Spleen (tissue), 11 donors: ENCODE data around the gene LMCD1. TPM values are rescaled to one million over a fixed set of nuclear protein-coding genes. Genes with fewer than 3 reads are reported as not detected.

Source experiments
- DNase-seq: peaks from one replicate; pipeline ENCODE4 v3.0.0-alpha.2; 2020
- H3K27ac ChIP-seq, 8 donors: fragments of 200-600 bp; sonication (generic) in 7 of 8; 1 replicate in 4 of 8; 2 replicates in 4 of 8; pipeline versions ENCODE4 v1.5.0 to v1.8.0; 2016 to 2021; ENCODE audit warnings: inconsistent platforms in 4 of 8, mild to moderate bottlenecking in 4 of 8, moderate library complexity in 1 of 8
- H3K27me3 ChIP-seq, 7 donors: fragments of 200-600 bp; sonication (generic) in 6 of 7; replicated peaks in 1 of 7; 1 replicate in 4 of 7; 2 replicates in 3 of 7; pipeline versions ENCODE4 v1.5.0 to v1.8.0; 2016 to 2021; ENCODE audit warnings: inconsistent platforms in 3 of 7, mild to moderate bottlenecking in 1 of 7
- H3K36me3 ChIP-seq, 6 donors: fragments of 200-600 bp; sonication (generic) in 5 of 6; 1 replicate in 4 of 6; 2 replicates in 2 of 6; pipeline versions ENCODE4 v1.5.0 to v1.8.0; 2016 to 2021; ENCODE audit warnings: inconsistent platforms in 2 of 6
- H3K4me1 ChIP-seq, 6 donors: fragments of 200-600 bp; sonication (generic) in 5 of 6; 1 replicate in 3 of 6; 2 replicates in 3 of 6; pipeline versions ENCODE4 v1.5.0 to v1.8.0; 2016 to 2021; ENCODE audit warnings: inconsistent platforms in 3 of 6
- H3K4me3 ChIP-seq, 8 donors: fragments of 200-600 bp; sonication (generic) in 7 of 8; 1 replicate in 4 of 8; 2 replicates in 4 of 8; pipeline versions ENCODE4 v1.5.0 to v1.8.0; 2016 to 2021; ENCODE audit warnings: inconsistent platforms in 4 of 8, mild to moderate bottlenecking in 4 of 8, moderate library complexity in 2 of 8
- H3K9me3 ChIP-seq, 8 donors: fragments of 200-600 bp; sonication (generic) in 7 of 8; 1 replicate in 4 of 8; 2 replicates in 4 of 8; pipeline versions ENCODE4 v1.5.0 to v1.8.0; 2016 to 2021; ENCODE audit warnings: inconsistent platforms in 4 of 8
- POLR2A ChIP-seq, 3 donors: fragments of 450-650 bp; IDR thresholded peaks; one replicate each; pipeline ENCODE4 v1.5.1; 2017; ENCODE audit warnings: antibody characterized with exemption in 3 of 3, mild to moderate bottlenecking in 1 of 3
- POLR2AphosphoS5 ChIP-seq, 3 donors: sonication (generic); formaldehyde crosslinking; IDR thresholded peaks; one replicate each; pipeline ENCODE4 v1.5.1; 2017; ENCODE audit warnings: antibody characterized with exemption in 3 of 3
- WGBS, 5 donors: extraction: QIAGEN DNeasy Blood & Tissue Kit in 3 of 5; methylation state at CpG; one replicate each; pipeline versions ENCODE4 v1.1.5 to v1.1.7; 2013 to 2018; 5-methylcytosine and 5-hydroxymethylcytosine counted together
- intact Hi-C: fragments of 100-400 bp; cut with DNase I; formaldehyde crosslinking; loops from one replicate; pipeline ENCODE4 v1.15.0; 2023; ENCODE audit warnings: low total_unique reads
- polyA plus RNA-seq, 3 donors: library from polyadenylated mRNA; stranded (reverse); fragments of 200-250 nt; gene quantifications; one replicate each; pipeline ENCODE4 v1.2.1, GENCODE V29; 2013
- total RNA-seq, 7 donors: library from RNA; depleted of rRNA in 3 of 7; stranded (reverse); fragments of >200 nt in 3 of 7; fragmentation: NEBNext Ultra II Directional in 4 of 7; extraction: Animal tissue kit (Norgen Biotek cat#: 25700) in 4 of 7; gene quantifications; one replicate each; pipeline versions ENCODE4 v1.1.0 to v1.2.1, GENCODE V29; 2016 to 2021
- TF ChIP-seq, protein P1 (sequence below), 11 experiments: fragments of 200-600 bp in 7 of 11; fragments of 450-650 bp in 4 of 11; sonication (generic) in 4 of 11; IDR thresholded peaks in 8 of 11; conservative IDR thresholded peaks in 3 of 11; 1 replicate in 7 of 11; 2 replicates in 4 of 11; pipeline versions ENCODE4 v1.4.0 to v1.8.0; 2016 to 2021; ENCODE audit warnings: antibody characterized with exemption in 11 of 11, inconsistent platforms in 4 of 11, mild to moderate bottlenecking in 1 of 11
- donor health status: healthy with polysubstance abuse.
- donor health status: DM: no; HTN: no; CAD: no; lungs with moderate emphysema.
- donor health status: DM: no; HTN: no; CAD: no.
- donor health status: Bipolar disorder and iron deficiency.
- donor health status: healthy.
- donor health status: DM: no; HTN: no; CAD: no.
- donor health status: DM: yes; HTN: yes; CAD: no.

LMCD1 gene
- total and polyA plus RNA-seq, 10 donors = 24.5 to 203 (median 78.7) TPM

DNA sequence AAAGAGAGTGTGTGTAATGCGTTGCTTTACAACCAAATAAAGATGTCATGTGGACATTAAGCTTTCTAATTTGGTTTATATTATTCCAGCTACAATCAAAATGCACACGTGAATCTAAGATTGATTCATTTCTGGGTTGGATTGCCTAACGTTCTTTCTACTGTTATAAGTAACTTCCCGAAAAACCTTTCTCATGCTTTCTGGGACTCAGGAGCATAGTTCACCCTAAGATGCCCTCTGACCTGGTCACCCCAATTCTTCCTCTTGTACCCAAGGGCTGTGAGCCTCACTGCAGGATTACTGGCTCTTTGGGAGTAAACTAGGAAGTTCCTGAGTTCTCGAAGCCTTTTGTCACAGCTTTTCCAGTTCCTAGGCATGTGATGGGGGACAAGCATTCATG, 12.7 kb upstream of the LMCD1 start:
- no peak overlapping the region for H3K4me3 ChIP-seq
- H3K4me1 ChIP-seq = peaks cover 0 to 9% (median 0%) of the 10 kb centered on the region in 6 donors
- TF ChIP-seq POLR2AphosphoS5 (IDR thresholded peaks at IDR 0.05) = no peak
- TF ChIP-seq POLR2A (IDR thresholded peaks at IDR 0.05) = no peak
- TF ChIP-seq, protein P1, sequence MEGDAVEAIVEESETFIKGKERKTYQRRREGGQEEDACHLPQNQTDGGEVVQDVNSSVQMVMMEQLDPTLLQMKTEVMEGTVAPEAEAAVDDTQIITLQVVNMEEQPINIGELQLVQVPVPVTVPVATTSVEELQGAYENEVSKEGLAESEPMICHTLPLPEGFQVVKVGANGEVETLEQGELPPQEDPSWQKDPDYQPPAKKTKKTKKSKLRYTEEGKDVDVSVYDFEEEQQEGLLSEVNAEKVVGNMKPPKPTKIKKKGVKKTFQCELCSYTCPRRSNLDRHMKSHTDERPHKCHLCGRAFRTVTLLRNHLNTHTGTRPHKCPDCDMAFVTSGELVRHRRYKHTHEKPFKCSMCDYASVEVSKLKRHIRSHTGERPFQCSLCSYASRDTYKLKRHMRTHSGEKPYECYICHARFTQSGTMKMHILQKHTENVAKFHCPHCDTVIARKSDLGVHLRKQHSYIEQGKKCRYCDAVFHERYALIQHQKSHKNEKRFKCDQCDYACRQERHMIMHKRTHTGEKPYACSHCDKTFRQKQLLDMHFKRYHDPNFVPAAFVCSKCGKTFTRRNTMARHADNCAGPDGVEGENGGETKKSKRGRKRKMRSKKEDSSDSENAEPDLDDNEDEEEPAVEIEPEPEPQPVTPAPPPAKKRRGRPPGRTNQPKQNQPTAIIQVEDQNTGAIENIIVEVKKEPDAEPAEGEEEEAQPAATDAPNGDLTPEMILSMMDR (IDR thresholded peaks at IDR 0.05 in 8 of 11, conservative IDR thresholded peaks at IDR 0.05 in 3 of 11) = no peak
- H3K27me3 ChIP-seq = no peaks in the 10 kb centered on the region
- no peaks in the 10 kb centered on the region for H3K9me3 ChIP-seq
- intact Hi-C loops = no loop called here
- WGBS, 5 donors = 52 to 69% (median 66%) methylated on average over 5 of the region's 5 CpGs
- no peaks in the 10 kb centered on the region for H3K36me3 ChIP-seq
- no peak for DNase-seq
- no peak overlapping the region for H3K27ac ChIP-seq

GRCh38 chr3:8489278-8489792, 12.3 kb upstream of the LMCD1 start:
- no peak overlapping the region for H3K27ac ChIP-seq
- 69 to 86% (median 79%) methylated on average over 2 of the region's 2 CpGs for WGBS, 5 donors
- intact Hi-C loops = no loop called here

DNA sequence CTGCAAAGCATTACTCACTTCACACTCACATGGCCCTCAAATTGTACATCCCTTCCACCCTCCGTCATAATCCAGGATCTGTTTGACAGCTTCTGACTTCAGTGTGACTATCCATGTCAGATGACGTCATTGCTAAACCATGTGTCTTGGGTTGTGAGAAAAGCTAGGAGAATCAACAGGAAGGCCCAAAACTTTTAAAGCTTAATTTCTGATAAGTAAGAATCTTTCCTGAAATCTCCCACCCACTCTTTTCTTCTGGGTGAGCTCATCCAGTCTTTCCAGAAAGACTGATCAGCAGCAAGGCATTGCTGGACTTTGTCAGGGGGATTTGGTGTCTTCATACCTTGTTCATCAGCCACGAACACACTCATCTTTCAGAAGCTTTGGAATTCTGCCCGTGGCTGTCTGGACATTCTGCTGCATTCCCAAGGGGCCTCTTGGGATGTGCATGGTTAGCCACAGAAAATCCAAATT, 11.5 kb upstream of the LMCD1 start:
- no peaks in the 10 kb centered on the region for H3K9me3 ChIP-seq
- DNase-seq = no peak
- H3K4me1 ChIP-seq = peaks cover 0 to 9% (median 0%) of the 10 kb centered on the region in 6 donors
- H3K27ac ChIP-seq = no peak overlapping the region
- no peak overlapping the region for H3K4me3 ChIP-seq
- no peaks in the 10 kb centered on the region for H3K36me3 ChIP-seq
- TF ChIP-seq POLR2AphosphoS5 (IDR thresholded peaks at IDR 0.05) = no peak
- TF ChIP-seq POLR2A (IDR thresholded peaks at IDR 0.05) = no peak
- TF ChIP-seq, protein P1 (IDR thresholded peaks at IDR 0.05 in 8 of 11, conservative IDR thresholded peaks at IDR 0.05 in 3 of 11) = no peak
- no peaks in the 10 kb centered on the region for H3K27me3 ChIP-seq
- WGBS, 5 donors = 80 to 91% (median 91%) methylated on average over 4 of the region's 4 CpGs
- intact Hi-C loops = no loop called here

More at GRCh38 chr3:8489278-8489792, 12.3 kb upstream of the LMCD1 start:
- Histone ChIP-seq H3K4me1 (peaks cover 0 to 9% (median 0%) of the 10 kb centered on the region in 6 donors), H3K36me3 (no peaks in the 10 kb centered on the region), H3K27me3 (no peaks in the 10 kb centered on the region), H3K4me3 (no peak overlapping the region), H3K9me3 (no peaks in the 10 kb centered on the region)
- TF ChIP-seq POLR2A (IDR thresholded peaks at IDR 0.05) = no peak
- TF ChIP-seq, protein P1 (IDR thresholded peaks at IDR 0.05 in 8 of 11, conservative IDR thresholded peaks at IDR 0.05 in 3 of 11) = no peak
- no peak for TF ChIP-seq POLR2AphosphoS5 (IDR thresholded peaks at IDR 0.05)
- no peak for DNase-seq

DNA sequence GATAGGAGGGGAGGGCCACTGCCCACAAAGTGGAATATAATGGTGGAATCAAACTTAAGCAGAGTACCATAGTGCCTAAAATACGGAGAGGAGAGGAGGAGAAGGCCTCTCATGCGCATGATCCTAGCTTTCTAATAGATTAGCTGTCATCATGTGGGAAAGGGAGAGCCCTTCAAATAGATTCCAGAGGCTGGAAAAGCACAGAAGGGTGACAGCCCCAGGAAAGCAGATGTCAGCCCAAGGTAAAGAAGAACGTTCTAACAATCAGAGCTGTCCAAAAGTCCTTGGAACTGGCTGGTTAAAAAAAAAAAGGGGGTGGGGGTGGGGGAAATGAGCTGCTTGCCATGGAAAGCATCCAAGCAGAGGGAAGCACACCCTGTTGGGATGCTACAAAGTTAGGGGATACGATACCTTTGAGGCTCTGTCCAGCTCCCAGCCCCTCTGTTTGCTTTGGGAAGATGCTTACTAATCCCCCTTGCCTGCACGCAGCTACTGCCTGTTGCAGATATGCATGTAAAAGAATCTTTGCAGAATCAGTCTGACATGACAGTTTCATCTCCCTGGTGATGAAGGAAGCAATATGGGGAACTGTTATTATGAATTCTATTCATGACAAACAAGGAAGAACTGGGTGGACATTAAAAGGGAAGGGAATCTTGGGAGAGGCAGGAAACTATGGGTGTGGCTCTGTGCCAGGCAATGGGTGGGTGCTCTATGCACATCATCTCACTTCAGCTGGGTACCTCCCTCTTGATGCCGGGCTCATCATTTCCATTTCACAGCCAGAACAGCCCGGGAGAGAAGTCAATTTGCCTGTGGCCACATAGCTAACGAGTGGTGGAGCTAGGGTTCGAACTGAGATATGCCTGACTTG, 10.1 kb upstream of the LMCD1 start:
- peaks cover 0 to 9% (median 0%) of the 10 kb centered on the region in 6 donors for H3K4me1 ChIP-seq
- H3K27ac ChIP-seq = no peak overlapping the region
- 71 to 82% (median 79%) methylated on average over 9 of the region's 9 CpGs for whole genome bisulfite sequencing, 5 donors
- intact Hi-C loops = no loop called here
- DNase-seq = no peak
- H3K4me3 ChIP-seq = no peak overlapping the region
- no peaks in the 10 kb centered on the region for H3K27me3 ChIP-seq
- H3K9me3 ChIP-seq = no peaks in the 10 kb centered on the region
- no peaks in the 10 kb centered on the region for H3K36me3 ChIP-seq
- TF ChIP-seq POLR2A (IDR thresholded peaks at IDR 0.05) = no peak
